Immature natural killer cell (primary cell): ENCODE results near the gene IRX3. TPM values are rescaled to one million over a fixed set of nuclear protein-coding genes. Genes with fewer than 3 reads are reported as not detected.

Experiments used
- DNase-seq, 3 donors: peaks; one replicate each; pipeline ENCODE4 v3.0.0; 2022; ENCODE audit warnings: mixed read lengths in 1 of 3
- H3K27ac Mint-ChIP-seq, 6 donors: one replicate each; pipeline ENCODE4 v1.8.0; 2020; ENCODE audit warnings: mixed read lengths in 6 of 6, mild to moderate bottlenecking in 5 of 6, inconsistent platforms in 4 of 6, moderate library complexity in 3 of 6
- H3K27me3 Mint-ChIP-seq, 3 donors: one replicate each; pipeline ENCODE4 v1.8.0; 2020 to 2021; ENCODE audit warnings: low read depth in 3 of 3, mild to moderate bottlenecking in 3 of 3, mixed read lengths in 3 of 3, moderate library complexity in 3 of 3, inconsistent platforms in 1 of 3
- H3K36me3 Mint-ChIP-seq, 3 donors: one replicate each; pipeline ENCODE4 v1.8.0; 2020; ENCODE audit warnings: mixed read lengths in 3 of 3, inconsistent platforms in 2 of 3, mild to moderate bottlenecking in 2 of 3
- H3K4me1 Mint-ChIP-seq, 2 donors: one replicate each; pipeline ENCODE4 v1.8.0; 2020; ENCODE audit warnings: inconsistent platforms in 2 of 2, mild to moderate bottlenecking in 2 of 2, mixed read lengths in 2 of 2, moderate library complexity in 1 of 2
- H3K4me3 Mint-ChIP-seq, 5 donors: one replicate each; pipeline ENCODE4 v1.8.0; 2020; ENCODE audit warnings: mild to moderate bottlenecking in 5 of 5, mixed read lengths in 5 of 5, inconsistent platforms in 3 of 5, moderate library complexity in 3 of 5
- H3K9me3 Mint-ChIP-seq, 6 donors: one replicate each; pipeline ENCODE4 v1.8.0; 2020; ENCODE audit warnings: mild to moderate bottlenecking in 6 of 6, mixed read lengths in 6 of 6, inconsistent platforms in 4 of 6, moderate library complexity in 3 of 6
- polyA plus RNA-seq, 3 donors: library from polyadenylated mRNA; unstranded; fragments of 300-500 nt; fragmentation: Illumina TruSeq; gene quantifications; one replicate each; pipeline ENCODE4 v1.2.3, GENCODE V29; 2021

IRX3 gene
- polyA plus RNA-seq, 3 donors from 2014 or later, result not detected

- H3K36me3 Mint-ChIP-seq, result peaks cover 0 to 4% (median 0%) of the 10 kb centered on the region in 3 donors
- DNase-seq, result no peak
- H3K27me3 Mint-ChIP-seq, result peaks cover 16 to 30% (median 24%) of the 10 kb centered on the region in 3 donors
- H3K4me3 Mint-ChIP-seq, result peak overlapping the region in 1 of 5 donors; percentile 33
- peaks cover 0 to 2% (median 0%) of the 10 kb centered on the region in 6 donors for H3K9me3 Mint-ChIP-seq
- H3K4me1 Mint-ChIP-seq, result peaks cover 10 to 12% of the 10 kb centered on the region in 2 donors
- no peak overlapping the region for H3K27ac Mint-ChIP-seq
These were observed 1.6 kb upstream of the IRX3 start for GRCh38 chr16:54288030-54288834.

GRCh38 chr16:54287131-54288029 is 793 bp upstream of the IRX3 start:
- Mint-ChIP-seq H3K27ac (no peak overlapping the region), H3K36me3 (peaks cover 0 to 4% (median 0%) of the 10 kb centered on the region in 3 donors)

GRCh38 chr16:54286090-54286365 is 559 bp downstream of the IRX3 start:
- H3K4me3 Mint-ChIP-seq, result no peak overlapping the region
- no peak overlapping the region for H3K27ac Mint-ChIP-seq
- H3K9me3 Mint-ChIP-seq, result no peaks in the 10 kb centered on the region
- DNase-seq, result no peak
- H3K36me3 Mint-ChIP-seq, result peaks cover 0 to 4% (median 0%) of the 10 kb centered on the region in 3 donors
- H3K27me3 Mint-ChIP-seq, result peaks cover 20 to 32% (median 32%) of the 10 kb centered on the region in 3 donors
- peaks cover 13% of the 10 kb centered on the region in 2 donors for H3K4me1 Mint-ChIP-seq

More at GRCh38 chr16:54287131-54288029, 793 bp upstream of the IRX3 start:
- DNase-seq, result no peak
- H3K4me3 Mint-ChIP-seq, result no peak overlapping the region
- H3K27me3 Mint-ChIP-seq, result peaks cover 20 to 32% (median 30%) of the 10 kb centered on the region in 3 donors
- peaks cover 0 to 2% (median 0%) of the 10 kb centered on the region in 6 donors for H3K9me3 Mint-ChIP-seq
- peaks cover 13% of the 10 kb centered on the region in 2 donors for H3K4me1 Mint-ChIP-seq

- Mint-ChIP-seq H3K4me1 (peaks cover 13% of the 10 kb centered on the region in 2 donors), H3K27ac (no peak overlapping the region), H3K36me3 (peaks cover 0 to 4% (median 0%) of the 10 kb centered on the region in 3 donors), H3K27me3 (peaks cover 23 to 34% (median 31%) of the 10 kb centered on the region in 3 donors), H3K4me3 (peak overlapping the region in 2 of 5 donors; percentile 26 to 35), H3K9me3 (no peaks in the 10 kb centered on the region)
- DNase-seq, result no peak
These were observed 1.0 kb downstream of the IRX3 start for GRCh38 chr16:54285414-54286089.

- H3K27me3 Mint-ChIP-seq, result peaks cover 23 to 34% (median 28%) of the 10 kb centered on the region in 3 donors
- H3K9me3 Mint-ChIP-seq, result no peaks in the 10 kb centered on the region
- peak overlapping the region in 3 of 5 donors; percentile 15 to 35 (median 26) for H3K4me3 Mint-ChIP-seq
- H3K36me3 Mint-ChIP-seq, result peaks cover 0 to 4% (median 0%) of the 10 kb centered on the region in 3 donors
- DNase-seq, result no peak
- H3K4me1 Mint-ChIP-seq, result peaks cover 13% of the 10 kb centered on the region in 2 donors
- H3K27ac Mint-ChIP-seq, result no peak overlapping the region
These were observed 1.6 kb downstream of the IRX3 start for GRCh38 chr16:54284931-54285413.

GRCh38 chr16:54284319-54284930 is 2.2 kb downstream of the IRX3 start:
- no peaks in the 10 kb centered on the region for H3K9me3 Mint-ChIP-seq
- H3K27me3 Mint-ChIP-seq, result peaks cover 18 to 33% (median 24%) of the 10 kb centered on the region in 3 donors
- H3K36me3 Mint-ChIP-seq, result peaks cover 0 to 4% (median 0%) of the 10 kb centered on the region in 3 donors
- H3K4me1 Mint-ChIP-seq, result peaks cover 13% of the 10 kb centered on the region in 2 donors
- DNase-seq, result no peak
- H3K4me3 Mint-ChIP-seq, result no peak overlapping the region
- H3K27ac Mint-ChIP-seq, result no peak overlapping the region

- peaks cover 0 to 4% (median 0%) of the 10 kb centered on the region in 3 donors for H3K36me3 Mint-ChIP-seq
- DNase-seq, result no peak
- no peak overlapping the region for H3K27ac Mint-ChIP-seq
- H3K9me3 Mint-ChIP-seq, result no peaks in the 10 kb centered on the region
- peaks cover 13% of the 10 kb centered on the region in 2 donors for H3K4me1 Mint-ChIP-seq
- peak overlapping the region in 2 of 5 donors; percentile 4 to 6 for H3K4me3 Mint-ChIP-seq
- peaks cover 20 to 33% (median 23%) of the 10 kb centered on the region in 3 donors for H3K27me3 Mint-ChIP-seq
These were observed 2.8 kb downstream of the IRX3 start for GRCh38 chr16:54283725-54284318.

- no peak overlapping the region for H3K27ac Mint-ChIP-seq
- H3K4me1 Mint-ChIP-seq, result peaks cover 10 to 13% of the 10 kb centered on the region in 2 donors
- H3K9me3 Mint-ChIP-seq, result no peaks in the 10 kb centered on the region
- DNase-seq, result no peak
- H3K36me3 Mint-ChIP-seq, result peaks cover 0 to 4% (median 4%) of the 10 kb centered on the region in 3 donors
- H3K27me3 Mint-ChIP-seq, result peaks cover 20 to 30% (median 22%) of the 10 kb centered on the region in 3 donors
- H3K4me3 Mint-ChIP-seq, result peak overlapping the region in 2 of 5 donors; percentile 4 to 6
These were observed 3.5 kb downstream of the IRX3 start for GRCh38 chr16:54282928-54283724.

- no peaks in the 10 kb centered on the region for H3K9me3 Mint-ChIP-seq
- DNase-seq, result no peak
- no peak overlapping the region for H3K4me3 Mint-ChIP-seq
- H3K4me1 Mint-ChIP-seq, result peaks cover 10 to 13% of the 10 kb centered on the region in 2 donors
- H3K27me3 Mint-ChIP-seq, result peaks cover 18 to 34% (median 22%) of the 10 kb centered on the region in 3 donors
- peaks cover 0 to 4% (median 4%) of the 10 kb centered on the region in 3 donors for H3K36me3 Mint-ChIP-seq
- H3K27ac Mint-ChIP-seq, result no peak overlapping the region
These were observed 4.2 kb downstream of the IRX3 start for GRCh38 chr16:54282202-54282927.

GRCh38 chr16:54281535-54282201 is 4.9 kb downstream of the IRX3 start:
- H3K9me3 Mint-ChIP-seq, result no peaks in the 10 kb centered on the region
- no peak overlapping the region for H3K4me3 Mint-ChIP-seq
- no peak for DNase-seq
- peaks cover 18 to 34% (median 22%) of the 10 kb centered on the region in 3 donors for H3K27me3 Mint-ChIP-seq
- no peak overlapping the region for H3K27ac Mint-ChIP-seq
- H3K36me3 Mint-ChIP-seq, result peaks cover 0 to 4% (median 4%) of the 10 kb centered on the region in 3 donors
- peaks cover 10 to 12% of the 10 kb centered on the region in 2 donors for H3K4me1 Mint-ChIP-seq

GRCh38 chr16:54280751-54281150 is 5.8 kb downstream of the IRX3 start:
- no peak overlapping the region for H3K27ac Mint-ChIP-seq
- peaks cover 18 to 32% (median 20%) of the 10 kb centered on the region in 3 donors for H3K27me3 Mint-ChIP-seq
- peaks cover 6 to 7% of the 10 kb centered on the region in 2 donors for H3K4me1 Mint-ChIP-seq
- no peaks in the 10 kb centered on the region for H3K9me3 Mint-ChIP-seq
- peaks cover 0 to 4% (median 0%) of the 10 kb centered on the region in 3 donors for H3K36me3 Mint-ChIP-seq
- DNase-seq, result no peak
- H3K4me3 Mint-ChIP-seq, result no peak overlapping the region
